ENCODE results near the gene CREBBP.

Gene CREBBP

DNA sequence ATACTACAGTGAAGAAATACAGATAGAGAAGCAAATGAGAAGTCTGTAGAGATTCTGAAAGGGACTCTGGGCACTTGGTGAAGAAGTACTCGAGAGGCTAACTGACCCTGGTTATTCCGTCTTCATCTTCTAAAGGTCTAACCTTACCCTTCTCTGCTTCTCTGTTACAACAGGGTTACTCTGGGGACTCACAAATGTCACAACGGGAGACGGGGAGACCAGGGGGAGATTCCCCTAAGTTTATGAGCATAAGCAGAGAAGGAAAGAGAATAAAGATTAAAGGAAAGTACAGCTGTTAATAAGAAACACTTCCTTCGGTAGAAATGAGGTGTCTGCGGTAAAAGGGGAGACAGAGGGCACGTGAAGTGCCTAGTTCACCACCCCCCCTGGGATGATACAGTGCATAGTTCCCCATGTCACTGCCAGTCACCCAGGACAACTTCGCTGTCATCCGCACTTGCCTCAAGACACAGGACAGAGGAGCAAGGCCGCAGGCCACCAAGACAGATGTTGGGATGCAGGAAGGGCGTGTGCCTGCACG is 88.0 kb downstream of the CREBBP start:
- DNase-seq = no peak

DNA sequence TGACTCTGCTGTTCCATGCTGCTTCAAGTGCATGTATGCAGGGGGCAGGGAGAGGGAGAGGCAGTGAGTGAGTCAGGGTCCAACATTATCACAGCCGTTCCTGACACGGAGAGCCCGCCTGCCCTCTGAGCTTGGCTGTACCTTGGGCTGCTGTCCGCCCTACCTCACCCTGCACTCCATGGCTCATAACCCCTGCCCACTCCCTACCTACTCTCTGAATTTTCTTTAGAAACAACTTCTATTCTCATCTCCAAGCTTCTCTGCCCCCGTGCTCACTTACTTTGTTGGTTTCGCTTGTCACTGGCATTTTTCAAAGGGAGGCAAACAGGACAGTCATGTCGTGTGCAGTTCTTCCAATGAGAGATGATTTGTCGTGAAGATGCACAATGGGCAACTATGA is 88.8 kb downstream of the CREBBP start:
- no peak for DNase-seq

DNA sequence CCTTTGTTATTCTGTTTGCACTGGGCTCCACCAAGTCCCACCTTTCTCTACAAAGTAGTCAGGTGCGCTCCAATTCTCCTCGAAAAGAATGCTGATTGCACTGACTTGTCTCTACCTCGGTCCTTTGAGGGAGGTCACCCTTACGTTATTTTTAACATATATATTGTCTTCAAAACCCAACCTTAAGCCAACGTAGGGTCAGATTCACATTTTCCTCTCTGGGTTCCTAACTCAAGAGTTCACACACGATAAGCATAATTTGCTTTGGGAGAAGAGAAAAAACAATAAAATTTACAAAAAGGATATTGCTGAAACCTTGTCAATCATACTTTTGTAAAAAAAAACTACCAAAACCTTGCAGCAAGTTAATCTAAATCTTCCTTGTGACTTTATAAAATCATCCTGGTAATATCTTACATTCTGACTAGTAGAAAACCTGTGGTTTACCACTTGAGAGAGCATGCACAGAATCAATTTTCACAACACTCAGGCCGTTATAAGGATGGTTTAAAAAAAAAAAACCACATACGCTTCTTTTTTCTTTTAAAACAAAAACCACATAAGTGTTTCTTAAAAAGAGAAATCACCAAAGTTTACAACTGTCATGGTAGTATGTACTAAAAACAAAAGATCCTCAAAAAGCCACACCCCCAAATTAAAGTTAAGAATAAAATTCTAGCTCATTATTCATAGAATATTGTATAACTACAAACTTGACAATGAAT is 91.0 kb downstream of the CREBBP start:
- DNase-seq = no peak

DNA sequence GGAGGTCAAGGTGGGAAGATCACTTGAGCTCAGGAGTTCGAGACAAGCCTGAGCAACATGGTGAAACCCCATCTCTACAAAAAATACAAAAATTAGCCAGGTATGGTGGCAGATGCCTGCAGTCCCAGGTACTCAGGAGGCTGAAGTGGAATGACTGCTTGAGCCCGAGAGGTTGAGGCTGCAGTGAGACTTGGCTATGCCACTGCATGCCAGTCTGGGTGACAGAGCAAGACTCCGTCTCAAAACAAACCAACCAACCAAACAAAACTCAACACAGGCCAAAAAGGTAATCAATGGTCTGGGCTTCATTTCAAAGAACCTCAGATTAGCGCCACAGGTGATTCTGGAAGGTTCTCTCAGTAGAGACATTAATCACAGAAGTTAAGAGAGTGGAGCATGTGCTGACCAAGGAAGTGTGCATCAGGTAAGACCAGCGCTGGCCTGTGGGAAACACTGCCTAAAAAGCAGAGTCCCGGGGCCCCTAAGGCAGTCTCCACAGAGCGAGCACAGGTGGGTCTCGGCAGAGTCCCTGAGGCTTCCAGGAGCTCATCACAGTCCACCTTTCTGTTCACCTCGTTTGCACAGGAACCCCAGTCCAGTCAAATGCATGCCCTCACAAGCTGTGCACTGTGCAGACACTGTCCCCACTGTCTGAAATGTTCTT is 91.7 kb downstream of the CREBBP start:
- no peak for DNase-seq

DNA sequence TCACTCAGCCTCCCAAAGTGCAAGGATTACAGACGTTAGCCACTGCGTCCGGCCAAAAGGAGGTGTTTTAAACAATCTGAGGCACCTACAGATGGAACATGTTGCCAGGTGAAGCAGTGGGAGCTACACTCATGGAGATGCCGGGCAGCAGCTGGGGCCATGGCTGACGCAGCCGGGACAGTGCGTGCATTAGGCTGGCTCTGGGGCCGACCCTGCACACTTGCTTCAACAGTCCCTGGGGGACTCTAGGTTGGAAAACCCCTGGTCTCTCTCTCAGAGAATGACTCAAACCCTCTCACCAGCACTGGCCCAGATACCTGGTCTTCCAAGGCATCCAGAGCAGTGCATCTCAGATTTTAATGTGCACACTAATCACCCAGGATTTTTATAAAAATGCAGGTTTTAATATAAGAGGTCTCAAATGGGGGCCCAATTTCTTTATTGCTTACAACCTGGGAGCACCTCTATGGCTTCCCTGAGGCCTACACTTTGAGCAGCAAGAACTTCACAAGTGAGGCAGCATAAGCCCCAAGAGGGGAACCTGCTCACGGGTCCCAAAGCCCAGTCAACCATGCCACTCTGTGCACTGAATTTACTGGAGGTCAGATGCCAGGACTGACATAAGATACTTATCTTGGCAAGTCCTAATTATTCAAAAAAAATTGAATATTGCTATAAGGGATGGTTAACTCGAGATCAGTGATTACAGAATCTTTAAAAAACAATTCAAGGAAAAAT is 92.4 kb downstream of the CREBBP start:
- no peak for DNase-seq

DNA sequence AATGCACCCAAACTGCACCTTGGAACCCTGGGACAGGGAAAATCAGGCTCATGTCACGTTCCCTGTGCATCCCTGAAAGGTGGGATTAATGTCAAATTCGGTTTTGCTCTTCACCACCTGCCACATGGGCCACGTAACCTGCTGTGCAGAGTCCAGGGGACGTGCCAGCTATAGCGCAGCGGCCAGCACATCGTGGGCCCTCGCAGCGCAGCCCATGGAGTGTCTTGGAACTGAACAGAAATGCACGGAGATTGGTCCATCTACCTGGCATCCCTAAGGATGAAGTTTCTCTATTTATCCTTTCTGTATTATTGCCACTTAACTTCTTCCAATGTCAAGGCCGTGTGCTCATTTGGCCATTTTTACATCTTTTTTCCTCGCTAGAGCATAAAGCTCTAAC is 95.1 kb downstream of the CREBBP start:
- no peak for DNase-seq

DNA sequence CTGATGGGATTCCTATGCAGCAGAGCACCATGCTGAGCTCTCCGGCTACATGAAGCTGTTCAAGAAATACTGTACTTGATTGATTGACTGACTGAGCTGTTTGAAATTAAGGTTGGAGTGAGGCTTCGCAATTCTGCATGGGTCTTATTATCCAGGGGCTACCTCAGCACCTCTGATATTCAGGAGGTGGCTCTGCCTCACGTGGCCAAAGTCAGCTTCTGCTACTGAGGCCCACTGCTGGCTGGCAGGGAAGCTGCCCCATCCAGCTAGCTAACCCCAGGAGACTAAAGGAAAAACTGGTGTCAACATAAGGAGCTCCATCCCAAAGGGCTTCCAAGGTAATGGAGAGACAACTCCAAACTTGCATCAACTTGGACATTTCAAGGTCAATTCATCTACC is 97.0 kb downstream of the CREBBP start:
- no peak for DNase-seq

DNA sequence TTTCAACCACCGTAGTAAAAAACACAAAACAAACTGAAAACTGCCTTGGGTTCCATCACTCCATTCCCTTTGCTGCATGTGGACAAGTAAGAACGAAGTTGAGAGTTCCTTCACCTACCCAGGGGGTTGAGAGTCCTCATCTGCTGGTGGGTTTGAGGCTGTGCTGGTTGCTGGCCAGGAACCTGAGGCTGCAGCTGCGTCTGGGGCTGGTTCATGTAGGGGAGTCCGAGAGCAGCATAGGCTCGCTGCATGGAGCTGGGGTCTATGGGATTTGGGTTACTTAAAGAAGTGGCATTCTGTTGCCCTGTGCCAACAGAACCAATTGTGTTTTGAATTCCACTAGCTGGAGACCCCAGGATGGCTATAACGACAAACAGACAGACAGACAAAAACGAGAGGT is 97.9 kb downstream of the CREBBP start:
- no peak for DNase-seq

DNA sequence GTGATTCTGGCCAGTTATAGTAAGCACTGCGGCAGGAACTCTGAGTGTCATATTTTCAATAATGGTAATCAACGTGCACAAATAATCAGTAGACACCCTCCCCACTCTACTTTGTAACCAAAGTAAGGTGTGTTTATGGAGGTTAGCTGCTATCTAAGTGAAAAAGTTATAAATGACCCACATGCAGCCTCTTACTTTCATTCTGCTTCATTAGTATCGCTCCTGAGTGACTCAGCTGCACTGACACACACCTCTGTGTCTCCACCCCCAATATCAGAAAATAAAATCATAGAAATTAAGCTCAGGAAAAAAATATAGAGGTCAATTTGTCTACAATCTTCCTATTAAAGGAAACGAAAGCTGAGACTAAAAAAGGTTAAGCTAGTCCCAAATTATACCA is 99.1 kb downstream of the CREBBP start:
- DNase-seq = no peak

DNA sequence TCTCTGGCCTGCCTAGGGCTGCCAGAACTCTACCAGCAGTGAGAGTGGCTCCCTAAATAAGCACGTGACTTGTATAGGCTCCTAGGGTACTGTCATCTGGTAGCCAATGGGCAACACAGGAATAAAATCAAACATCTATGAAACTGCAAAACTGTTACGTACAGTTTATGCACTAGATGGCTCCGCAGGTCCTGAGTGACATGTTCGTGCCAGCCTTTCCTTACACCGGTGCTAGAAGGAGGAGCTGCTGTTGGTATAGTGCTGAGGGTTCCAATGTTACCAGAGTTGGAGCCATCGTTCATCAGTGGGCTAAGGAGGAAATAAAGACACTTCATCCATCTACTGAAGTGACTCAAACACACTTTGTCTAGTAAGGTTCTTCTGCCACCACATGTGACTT is 99.9 kb downstream of the CREBBP start:
- no peak for DNase-seq

DNA sequence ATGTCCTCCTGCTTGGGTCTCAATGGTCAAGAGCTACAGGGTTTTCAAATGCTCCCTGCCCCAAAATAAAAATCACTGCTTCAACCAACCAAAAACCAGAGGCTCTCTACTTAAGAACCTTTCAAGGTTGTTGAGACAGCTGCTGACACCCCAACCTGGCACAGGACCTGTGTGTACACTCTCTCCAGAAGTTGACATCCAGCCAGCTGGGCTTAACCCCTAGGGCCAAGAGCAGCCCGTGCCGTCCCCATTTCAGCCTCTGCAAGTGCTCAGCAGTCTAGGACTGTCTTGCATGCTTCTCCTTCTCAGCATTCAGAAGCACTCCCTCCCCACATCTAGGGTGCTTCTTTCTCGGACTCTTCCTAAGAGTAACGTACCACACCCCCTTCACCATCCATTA is 104.2 kb downstream of the CREBBP start:
- DNase-seq = no peak

DNA sequence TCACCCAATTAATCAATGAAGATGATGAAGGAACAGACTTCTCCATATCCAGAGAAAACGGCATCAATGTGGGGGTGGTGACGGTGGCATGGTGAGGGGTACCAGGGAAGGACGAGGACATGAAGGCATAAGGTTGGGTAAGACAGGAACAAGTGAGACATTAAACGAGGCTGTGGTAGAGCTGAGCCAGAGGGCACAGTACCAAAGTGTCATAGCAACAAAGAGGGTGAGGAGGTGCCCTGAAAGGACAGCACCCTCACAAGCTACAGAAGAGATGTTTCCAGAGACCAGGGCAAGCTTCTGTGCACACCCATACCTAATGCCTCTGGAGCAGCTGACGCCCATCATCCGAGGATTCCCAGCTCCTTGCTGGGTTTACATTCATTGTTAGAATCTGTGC is 105.7 kb downstream of the CREBBP start:
- DNase-seq = no peak

DNA sequence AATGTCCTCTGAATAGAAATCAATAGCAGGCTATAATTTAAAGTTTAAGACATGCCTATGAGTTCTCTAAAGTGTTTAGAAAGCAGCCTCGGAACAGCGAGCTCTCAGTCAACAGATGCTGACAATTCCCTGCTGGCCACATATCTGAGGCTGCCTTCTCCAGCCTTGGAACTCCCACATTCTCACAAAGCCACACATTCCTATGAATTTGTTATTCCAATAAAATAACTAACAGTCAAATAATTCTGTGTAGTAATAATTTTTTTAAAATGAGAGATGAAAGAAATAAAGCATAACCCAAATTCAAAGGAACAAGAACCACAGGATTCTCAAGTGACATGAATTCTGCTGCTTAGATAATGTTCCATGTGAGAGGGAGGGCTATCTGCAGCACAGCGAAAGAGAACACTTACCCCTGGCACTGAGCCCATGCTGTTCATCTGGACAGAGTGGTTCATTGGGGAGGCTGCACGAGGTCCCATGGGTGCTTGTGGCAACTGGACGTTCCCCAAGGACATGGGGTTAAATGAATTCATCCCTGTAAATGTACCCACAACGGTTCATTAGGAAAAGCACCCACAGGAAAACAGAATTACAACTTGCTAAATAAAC is 106.3 kb downstream of the CREBBP start:
- no peak for DNase-seq

DNA sequence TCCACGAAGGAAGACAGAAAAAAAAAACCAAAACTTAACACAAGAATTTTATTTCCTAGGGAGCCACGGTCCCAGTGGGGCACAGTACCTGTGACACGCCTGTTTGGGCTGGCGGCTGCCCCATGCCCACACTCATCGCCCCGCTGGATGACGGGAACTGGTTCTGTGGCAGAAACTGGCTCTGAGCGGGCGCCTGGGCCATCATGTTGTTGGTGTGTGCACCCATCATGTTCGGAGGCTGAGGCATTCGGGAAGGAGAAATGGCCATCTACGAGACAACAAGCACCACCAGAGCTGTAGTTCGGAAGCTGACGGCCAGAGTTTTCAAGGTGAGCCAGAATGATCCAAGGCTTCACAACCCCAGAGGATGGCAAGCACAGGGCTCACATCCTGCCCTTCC is 106.8 kb downstream of the CREBBP start:
- DNase-seq = no peak

DNA sequence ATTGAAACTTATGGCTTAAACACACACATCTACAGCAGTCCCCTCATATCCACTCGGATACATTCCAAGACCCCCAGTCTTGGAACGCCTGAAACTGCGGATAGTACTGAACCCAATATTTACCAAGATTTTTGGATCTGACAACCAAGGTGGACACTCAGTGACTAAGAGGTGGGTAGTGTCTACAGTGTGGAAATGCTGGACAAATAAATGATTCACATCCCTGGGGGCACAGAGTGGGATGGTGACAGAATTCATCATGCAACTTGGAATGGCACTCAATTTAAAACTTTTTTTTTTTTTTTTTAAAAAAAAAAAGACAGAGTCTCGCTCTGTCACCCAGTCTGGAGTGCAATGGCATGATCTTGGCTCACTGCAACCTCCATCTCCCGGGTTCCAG is 109.0 kb downstream of the CREBBP start:
- no peak for DNase-seq

DNA sequence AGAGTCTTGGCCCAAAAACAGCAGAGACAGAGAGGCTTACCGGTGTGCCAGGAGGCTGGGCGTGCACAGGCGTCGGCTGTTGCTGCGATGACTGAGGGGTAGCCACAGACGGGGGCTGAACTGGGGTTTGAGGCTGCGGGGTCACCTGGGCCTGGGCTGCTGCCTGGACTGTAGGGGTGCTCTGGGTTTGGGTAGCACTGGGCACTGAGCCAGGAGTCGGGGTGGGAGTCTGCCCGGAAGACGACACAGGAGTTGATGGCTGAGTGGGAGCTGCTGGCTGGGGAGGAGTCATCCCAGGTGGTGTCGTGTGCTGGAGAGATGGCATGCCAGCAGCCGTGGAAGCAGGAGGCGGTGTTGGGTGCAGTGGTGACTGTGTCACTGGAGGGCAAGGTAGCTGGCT is 110.0 kb downstream of the CREBBP start:
- DNase-seq = no peak

DNA sequence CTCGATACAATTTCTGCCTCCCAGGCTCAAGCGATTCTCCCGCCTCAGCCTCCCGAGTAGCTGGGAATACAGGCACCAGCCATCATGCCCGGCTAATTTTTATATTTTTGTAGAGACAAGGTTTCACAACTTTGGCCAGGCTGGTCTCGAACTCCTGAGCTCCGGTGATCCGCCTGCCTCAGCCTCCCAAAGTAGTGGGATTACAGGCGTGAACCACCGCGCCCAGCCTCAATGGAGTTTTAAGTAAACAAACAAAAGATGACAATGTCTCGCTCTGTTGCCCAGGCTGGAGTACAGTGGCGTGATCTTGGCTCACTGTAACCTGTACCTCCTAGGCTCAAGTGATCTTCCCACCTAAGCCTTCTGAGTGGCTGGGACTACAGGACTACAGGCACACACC is 110.6 kb downstream of the CREBBP start:
- DNase-seq = no peak

DNA sequence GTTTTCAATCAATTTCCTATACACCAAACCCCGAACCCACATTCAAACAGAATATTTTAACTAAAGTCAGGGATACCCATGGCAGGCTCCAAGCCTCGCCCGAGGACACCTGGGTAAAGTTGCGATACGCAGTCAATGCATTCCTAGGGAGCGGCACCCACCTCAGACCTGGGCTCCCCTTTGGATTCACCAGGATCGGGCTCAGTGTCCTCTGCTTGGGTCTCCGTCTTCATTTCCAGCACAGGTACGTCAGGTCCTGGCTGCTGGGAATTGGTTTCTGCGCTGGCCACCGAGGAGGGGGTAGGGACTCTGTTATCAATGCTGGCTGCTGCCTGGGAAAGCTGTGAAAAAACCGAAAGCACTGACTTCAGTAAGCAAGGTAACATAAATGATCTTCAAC is 111.5 kb downstream of the CREBBP start:
- no peak for DNase-seq

DNA sequence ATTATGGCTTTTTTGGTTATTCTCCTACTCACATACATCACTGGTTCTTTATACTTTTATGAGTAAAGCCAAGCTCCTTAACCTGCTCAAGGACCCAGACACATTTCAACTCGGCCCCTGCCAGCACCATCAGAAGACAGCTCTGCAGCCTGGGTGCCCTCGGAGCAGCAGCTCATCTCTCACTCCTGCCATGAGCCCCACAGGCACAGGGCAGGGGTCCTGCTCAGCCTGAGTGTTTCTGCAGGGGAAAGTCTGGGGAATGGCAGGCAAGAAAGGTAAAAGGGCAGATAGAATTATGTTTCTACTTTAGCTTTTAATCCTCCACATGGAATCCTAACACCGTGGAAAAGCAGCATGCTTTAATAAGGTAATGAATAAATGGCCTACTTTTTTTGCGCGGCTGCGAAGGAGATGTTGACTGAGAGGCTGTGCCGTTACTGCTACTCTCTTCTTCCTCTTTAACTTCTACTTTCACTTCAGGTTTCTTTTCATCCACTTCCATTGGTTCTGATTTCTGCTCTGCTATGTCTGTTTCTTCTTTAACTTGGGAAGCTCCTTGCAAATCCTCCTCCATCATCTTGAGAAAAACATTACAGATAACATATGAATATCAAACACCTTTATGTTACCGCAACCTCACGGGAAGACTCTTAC is 113.1 kb downstream of the CREBBP start:
- no peak for DNase-seq

DNA sequence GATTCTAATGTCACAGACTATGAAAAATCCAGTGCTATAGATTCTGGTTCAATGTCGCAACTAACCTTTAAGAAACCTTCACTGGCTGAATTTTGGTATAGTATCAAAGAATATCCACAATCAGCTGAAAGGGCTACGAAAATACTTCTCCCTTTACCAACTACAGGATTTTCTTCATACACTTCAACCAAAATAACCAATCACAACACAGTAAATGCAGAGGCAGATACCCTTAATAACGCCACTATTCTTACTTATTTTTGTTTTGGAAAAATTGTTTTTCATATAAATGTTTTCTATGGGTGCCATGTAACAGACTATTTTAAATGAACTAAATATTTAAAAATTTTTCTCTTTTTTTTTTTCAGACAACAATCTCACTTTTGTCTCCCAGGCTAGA is 114.3 kb downstream of the CREBBP start:
- no peak for DNase-seq

DNA sequence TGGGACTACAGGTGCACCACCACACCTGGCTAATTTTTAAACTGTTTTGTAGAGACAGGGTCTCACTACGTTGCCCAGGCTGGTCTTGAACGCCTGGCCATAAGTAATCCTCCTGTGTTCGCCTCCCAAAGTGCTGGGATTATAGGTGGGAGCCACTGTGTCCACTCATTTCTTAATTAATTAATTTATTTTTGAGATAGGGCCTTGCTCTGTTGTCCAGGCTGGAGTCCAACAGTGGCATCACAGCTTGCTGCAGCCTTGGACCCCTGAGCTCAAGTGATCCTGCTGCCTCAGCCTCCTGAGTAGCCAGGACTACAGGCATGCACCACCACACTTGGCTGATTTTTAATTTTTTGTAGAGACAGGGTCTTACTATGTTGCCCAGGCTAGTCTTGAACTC is 116.1 kb downstream of the CREBBP start:
- DNase-seq = no peak

DNA sequence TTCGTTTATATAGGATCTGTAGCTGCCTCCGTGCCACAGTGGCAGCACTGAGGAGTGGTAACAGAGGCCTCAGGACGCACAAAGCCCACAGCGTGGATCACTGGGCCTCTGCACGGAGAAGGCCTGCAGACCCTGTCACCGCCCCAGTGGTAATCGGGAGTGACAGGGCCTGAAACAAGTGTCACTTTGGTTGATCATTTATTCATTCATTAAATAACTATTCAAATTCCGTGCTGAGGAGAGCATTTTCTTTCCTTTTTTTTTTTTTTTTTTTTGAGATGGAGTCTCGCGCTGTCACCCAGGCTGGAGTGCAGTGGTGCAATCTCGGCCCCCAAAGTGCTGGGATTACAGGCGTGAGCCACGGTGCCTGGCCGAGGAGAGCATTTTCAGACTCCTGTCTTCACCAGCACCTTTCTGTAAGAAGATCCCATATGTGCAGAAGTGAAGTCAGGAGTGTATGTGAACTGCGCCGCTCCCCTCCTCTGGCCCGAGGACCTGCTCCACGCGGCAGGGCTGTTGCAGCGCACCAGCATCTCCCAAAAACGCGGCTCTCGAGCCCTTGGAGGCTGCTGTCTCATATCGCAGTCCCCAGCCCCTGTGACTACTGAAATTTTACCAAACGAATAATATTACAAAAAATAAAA is 118.3 kb downstream of the CREBBP start:
- DNase-seq = no peak
